ENCODE results near the gene GNB1L. TPM values are rescaled to one million over a fixed set of nuclear protein-coding genes. Genes with fewer than 3 reads are reported as not detected.

GNB1L gene
- total and polyA plus RNA-seq, 9 of the 15 experiments (the other 6 are each of a cell fraction or from before 2014, with no cell fraction given) = 0.56 to 50.5 (median 10.2) TPM

GRCh38 chr22:19854778-19855503 lies at the start of gene GNB1L, which contains the start of gene RTL10 (continued):
- TF ChIP-seq JUN (IDR thresholded peaks at IDR 0.05; ENCODE audit: borderline replicate concordance, low read depth, low read length) (peak; percentile 90), JUN (CRISPR knock-in tag; IDR thresholded peaks at IDR 0.05; ENCODE audit: borderline replicate concordance) (no peak), ZNF780A (CRISPR knock-in tag; IDR thresholded peaks at IDR 0.05) (no peak), MTA1 (IDR thresholded peaks at IDR 0.05; ENCODE audit: borderline replicate concordance) (no peak), TRIM25 (IDR thresholded peaks at IDR 0.05; ENCODE audit: borderline replicate concordance) (no peak), TCF7L2 (IDR thresholded peaks at IDR 0.05; ENCODE audit: low read depth, low read length) (no peak; the same call in 1 of the 2 replicates), NR2C2 (CRISPR knock-in tag; IDR thresholded peaks at IDR 0.05) (no peak), NR2C2 (tag; IDR thresholded peaks at IDR 0.05) (no peak), RNF2 (IDR thresholded peaks at IDR 0.05) (no peak), TAF1 (IDR thresholded peaks at IDR 0.05; ENCODE audit: control insufficient read depth, extremely low read depth, insufficient read depth, low read length, severe bottlenecking) (no peak), TGIF2 (CRISPR knock-in tag; IDR thresholded peaks at IDR 0.05) (no peak), HOMEZ (CRISPR knock-in tag; IDR thresholded peaks at IDR 0.05) (0 out of 2 replicates have a peak, but pooled peaks have one; percentile 86), THAP12 (CRISPR knock-in tag; IDR thresholded peaks at IDR 0.05) (no peak), ZNF274 (IDR thresholded peaks at IDR 0.05; ENCODE audit: borderline replicate concordance, low read depth, low read length) (peak; percentile 59; the same call in 1 of the 2 replicates), PTBP1 (IDR thresholded peaks at IDR 0.05; ENCODE audit: low read depth, low read length) (no peak), GTF2A2 (tag; IDR thresholded peaks at IDR 0.05) (peak; percentile 64), GABPB1 (CRISPR knock-in tag; IDR thresholded peaks at IDR 0.05) (no peak), XRCC4 (IDR thresholded peaks at IDR 0.05; ENCODE audit: extremely low read depth, insufficient read depth, insufficient read length) (no peak), HMGXB4 (CRISPR knock-in tag; IDR thresholded peaks at IDR 0.05) (peak; percentile 90; the same call in 1 of the 2 replicates)
